ENCODE data around the gene AHDC1.

DNA sequence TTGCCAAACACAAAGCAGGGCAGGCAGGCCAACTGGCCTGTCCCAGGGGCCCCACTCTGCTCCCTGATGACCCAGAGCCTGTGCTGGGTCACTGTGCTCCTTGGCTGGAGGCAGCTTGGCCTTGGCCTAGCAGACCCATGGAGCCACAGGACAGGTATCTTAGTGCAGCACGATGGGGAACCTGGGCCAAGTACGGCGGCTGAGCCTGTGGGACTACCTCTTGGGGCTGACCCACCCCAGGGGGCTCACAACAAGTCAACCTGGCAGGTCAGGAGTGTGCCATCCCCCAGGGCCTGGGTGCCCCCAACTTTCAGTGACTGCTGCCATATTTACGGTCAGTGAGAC lies 41.1 kb upstream of the AHDC1 start:
- TF ChIP-seq ZNF263 (CRISPR knock-in tag; IDR thresholded peaks at IDR 0.05; ENCODE audit: low read depth) (no peak), ELF4 (CRISPR knock-in tag; IDR thresholded peaks at IDR 0.05; ENCODE audit: low read depth) (no peak), NR2C2 (CRISPR knock-in tag; IDR thresholded peaks at IDR 0.05) (no peak), CTCF (IDR thresholded peaks at IDR 0.05) (no peak), TCF7 (CRISPR knock-in tag; IDR thresholded peaks at IDR 0.05; ENCODE audit: low read depth) (no peak), MLX (CRISPR knock-in tag; IDR thresholded peaks at IDR 0.05) (no peak), CREB1 (CRISPR knock-in tag; IDR thresholded peaks at IDR 0.05) (no peak), TEAD4 (CRISPR knock-in tag; IDR thresholded peaks at IDR 0.05) (no peak)
- TF ChIP-seq, protein P1, sequence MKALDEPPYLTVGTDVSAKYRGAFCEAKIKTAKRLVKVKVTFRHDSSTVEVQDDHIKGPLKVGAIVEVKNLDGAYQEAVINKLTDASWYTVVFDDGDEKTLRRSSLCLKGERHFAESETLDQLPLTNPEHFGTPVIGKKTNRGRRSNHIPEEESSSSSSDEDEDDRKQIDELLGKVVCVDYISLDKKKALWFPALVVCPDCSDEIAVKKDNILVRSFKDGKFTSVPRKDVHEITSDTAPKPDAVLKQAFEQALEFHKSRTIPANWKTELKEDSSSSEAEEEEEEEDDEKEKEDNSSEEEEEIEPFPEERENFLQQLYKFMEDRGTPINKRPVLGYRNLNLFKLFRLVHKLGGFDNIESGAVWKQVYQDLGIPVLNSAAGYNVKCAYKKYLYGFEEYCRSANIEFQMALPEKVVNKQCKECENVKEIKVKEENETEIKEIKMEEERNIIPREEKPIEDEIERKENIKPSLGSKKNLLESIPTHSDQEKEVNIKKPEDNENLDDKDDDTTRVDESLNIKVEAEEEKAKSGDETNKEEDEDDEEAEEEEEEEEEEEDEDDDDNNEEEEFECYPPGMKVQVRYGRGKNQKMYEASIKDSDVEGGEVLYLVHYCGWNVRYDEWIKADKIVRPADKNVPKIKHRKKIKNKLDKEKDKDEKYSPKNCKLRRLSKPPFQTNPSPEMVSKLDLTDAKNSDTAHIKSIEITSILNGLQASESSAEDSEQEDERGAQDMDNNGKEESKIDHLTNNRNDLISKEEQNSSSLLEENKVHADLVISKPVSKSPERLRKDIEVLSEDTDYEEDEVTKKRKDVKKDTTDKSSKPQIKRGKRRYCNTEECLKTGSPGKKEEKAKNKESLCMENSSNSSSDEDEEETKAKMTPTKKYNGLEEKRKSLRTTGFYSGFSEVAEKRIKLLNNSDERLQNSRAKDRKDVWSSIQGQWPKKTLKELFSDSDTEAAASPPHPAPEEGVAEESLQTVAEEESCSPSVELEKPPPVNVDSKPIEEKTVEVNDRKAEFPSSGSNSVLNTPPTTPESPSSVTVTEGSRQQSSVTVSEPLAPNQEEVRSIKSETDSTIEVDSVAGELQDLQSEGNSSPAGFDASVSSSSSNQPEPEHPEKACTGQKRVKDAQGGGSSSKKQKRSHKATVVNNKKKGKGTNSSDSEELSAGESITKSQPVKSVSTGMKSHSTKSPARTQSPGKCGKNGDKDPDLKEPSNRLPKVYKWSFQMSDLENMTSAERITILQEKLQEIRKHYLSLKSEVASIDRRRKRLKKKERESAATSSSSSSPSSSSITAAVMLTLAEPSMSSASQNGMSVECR (CRISPR knock-in tag; IDR thresholded peaks at IDR 0.05; ENCODE audit: borderline replicate concordance): no peak

Data from WTC11 (cell line).